HG03558 (cell line): Measurements from ENCODE around the gene ARL8A.
"Not testable (repeated sequence)": the region's sequence is repeated elsewhere in the genome, so short reads cannot be mapped to it uniquely, and the experiment has no call there.

ENCODE experiments used
- ATAC-seq: cut with Tn5 transposase; IDR thresholded peaks from one replicate; pipeline ENCODE4 v1.9.1; 2021; ENCODE audit warnings: moderate number of reproducible peaks; ENCODE audit not compliant: unreplicated experiment; ENCODE audit errors: extremely low read depth

Gene ARL8A

GRCh38 chr1:202176949-202177927 is 32.7 kb upstream of the ARL8A start:
- ATAC-seq = no peak

GRCh38 chr1:202173993-202174392 is 29.5 kb upstream of the ARL8A start:
- ATAC-seq = no peak

- no peak for ATAC-seq
Measured at GRCh38 chr1:202172015-202172355, 27.4 kb upstream of the ARL8A start.

- ATAC-seq = no peak
Measured at GRCh38 chr1:202171292-202172014, 26.9 kb upstream of the ARL8A start.

GRCh38 chr1:202170726-202171125 is 26.2 kb upstream of the ARL8A start:
- no peak for ATAC-seq

GRCh38 chr1:202168861-202169260 is 24.3 kb upstream of the ARL8A start:
- no peak for ATAC-seq

- ATAC-seq = no peak
Measured at GRCh38 chr1:202167708-202168415, 23.3 kb upstream of the ARL8A start.

- not testable (repeated sequence) for ATAC-seq
Measured at GRCh38 chr1:202167054-202167453, 22.5 kb upstream of the ARL8A start.

GRCh38 chr1:202165942-202166843 is 21.7 kb upstream of the ARL8A start:
- ATAC-seq = no peak

- ATAC-seq = no peak
Measured at GRCh38 chr1:202165267-202165941, 20.9 kb upstream of the ARL8A start.

GRCh38 chr1:202164271-202165037 is 19.9 kb upstream of the ARL8A start:
- ATAC-seq = no peak

- no peak for ATAC-seq
Measured at GRCh38 chr1:202163281-202164270, 19.0 kb upstream of the ARL8A start.

GRCh38 chr1:202162418-202163280 is 18.1 kb upstream of the ARL8A start:
- ATAC-seq = no peak

- ATAC-seq = no peak
Measured at GRCh38 chr1:202162047-202162417, 17.5 kb upstream of the ARL8A start.

GRCh38 chr1:202161151-202162046 is 16.9 kb upstream of the ARL8A start:
- ATAC-seq = no peak
